CD14-positive monocyte (primary cell): Measurements from ENCODE around the gene BTBD9. TPM values are rescaled to one million over a fixed set of nuclear protein-coding genes. Genes with fewer than 3 reads are reported as not detected.

Experiments used
- DNase-seq, 3 donors: peaks; one replicate each; pipeline ENCODE4 v3.0.0-alpha.2; 2011 to 2022
- H2AFZ ChIP-seq: 2 replicates; pipeline ENCODE4 v1.6.0; 2012; ENCODE audit warnings: mild to moderate bottlenecking, low read depth, low read length, inconsistent platforms; ENCODE audit not compliant: insufficient read depth, poor library complexity, severe bottlenecking
- H3K27ac ChIP-seq, 2 donors: 1 replicate in 1 of 2; 2 replicates in 1 of 2; pipeline ENCODE4 v1.5.1; 2012 to 2013; ENCODE audit warnings: low read length in 2 of 2, control low read depth in 1 of 2, inconsistent platforms in 1 of 2, low read depth in 1 of 2, mild to moderate bottlenecking in 1 of 2
- H3K27me3 ChIP-seq, 2 donors: one replicate each; pipeline versions ENCODE4 v1.6.0 to v1.6.1; 2011 to 2013; ENCODE audit warnings: low read length in 2 of 2; ENCODE audit not compliant: control insufficient read depth in 2 of 2, insufficient read depth in 2 of 2
- H3K36me3 ChIP-seq, 2 donors: replicated peaks in 1 of 2; 1 replicate in 1 of 2; 2 replicates in 1 of 2; pipeline versions ENCODE4 v1.5.1 to v1.6.1; 2012 to 2013; ENCODE audit warnings: low read length in 2 of 2, control low read depth in 1 of 2, inconsistent platforms in 1 of 2, mild to moderate bottlenecking in 1 of 2; ENCODE audit not compliant: insufficient read depth in 2 of 2, control insufficient read depth in 1 of 2
- H3K4me1 ChIP-seq, 2 donors: 1 replicate in 1 of 2; 2 replicates in 1 of 2; pipeline versions ENCODE4 v1.5.1 to v1.6.1; 2012 to 2013; ENCODE audit warnings: low read length in 2 of 2, control low read depth in 1 of 2, inconsistent platforms in 1 of 2, mild to moderate bottlenecking in 1 of 2, moderate library complexity in 1 of 2; ENCODE audit not compliant: insufficient read depth in 2 of 2, control insufficient read depth in 1 of 2
- H3K4me2 ChIP-seq: replicated peaks from 2 replicates; pipeline ENCODE3; 2012; ENCODE audit warnings: low read length, moderate library complexity, mild to moderate bottlenecking; ENCODE audit not compliant: poor library complexity, severe bottlenecking; ENCODE audit errors: extremely low read depth
- H3K4me3 ChIP-seq, 3 experiments: fragments of 200-600 bp in 1 of 3; sonication (generic) in 1 of 3; replicated peaks in 1 of 3; 1 replicate in 2 of 3; 2 replicates in 1 of 3; pipeline ENCODE4 v1.5.1; 2011 to 2013; ENCODE audit warnings: low read length in 3 of 3, mild to moderate bottlenecking in 3 of 3, control low read depth in 2 of 3, low read depth in 2 of 3, inconsistent platforms in 1 of 3, moderate library complexity in 1 of 3
- H3K79me2 ChIP-seq: 2 replicates; pipeline ENCODE4 v1.6.0; 2012; ENCODE audit warnings: mild to moderate bottlenecking, control low read depth, inconsistent platforms, low read length, moderate library complexity; ENCODE audit not compliant: insufficient read depth
- H3K9ac ChIP-seq: 2 replicates; pipeline ENCODE4 v1.6.0; 2017; ENCODE audit warnings: low read length, mild to moderate bottlenecking; ENCODE audit not compliant: insufficient read depth, poor library complexity, severe bottlenecking
- H3K9me3 ChIP-seq, 2 donors: replicated peaks in 1 of 2; 1 replicate in 1 of 2; 2 replicates in 1 of 2; pipeline versions ENCODE4 v1.5.1 to v1.6.1; 2012 to 2013; ENCODE audit warnings: low read length in 2 of 2, control low read depth in 1 of 2; ENCODE audit not compliant: control insufficient read depth in 1 of 2, insufficient read depth in 1 of 2
- H4K20me1 ChIP-seq: 2 replicates; pipeline ENCODE4 v1.6.0; 2012; ENCODE audit warnings: mild to moderate bottlenecking, low read length, control low read depth, moderate library complexity; ENCODE audit not compliant: insufficient read depth
- H3K27ac Mint-ChIP-seq, 7 donors: one replicate each; pipeline ENCODE4 v1.8.0; 2020; ENCODE audit warnings: mild to moderate bottlenecking in 7 of 7, mixed read lengths in 7 of 7, moderate library complexity in 6 of 7, inconsistent platforms in 2 of 7
- H3K27me3 Mint-ChIP-seq, 3 donors: one replicate each; pipeline ENCODE4 v1.8.0; 2021 to 2022; ENCODE audit warnings: low read depth in 3 of 3, mild to moderate bottlenecking in 3 of 3, mixed read lengths in 3 of 3, moderate library complexity in 3 of 3, inconsistent platforms in 1 of 3
- H3K36me3 Mint-ChIP-seq, 2 donors: one replicate each; pipeline ENCODE4 v1.8.0; 2020; ENCODE audit warnings: mixed read lengths in 2 of 2, inconsistent platforms in 1 of 2, mild to moderate bottlenecking in 1 of 2
- H3K4me1 Mint-ChIP-seq: one replicate; pipeline ENCODE4 v1.8.0; 2020; ENCODE audit warnings: mild to moderate bottlenecking, mixed read lengths
- H3K4me3 Mint-ChIP-seq, 2 donors: one replicate each; pipeline ENCODE4 v1.8.0; 2020; ENCODE audit warnings: mild to moderate bottlenecking in 2 of 2, mixed read lengths in 2 of 2, moderate library complexity in 1 of 2
- H3K9me3 Mint-ChIP-seq, 7 donors: one replicate each; pipeline ENCODE4 v1.8.0; 2020 to 2022; ENCODE audit warnings: mixed read lengths in 7 of 7, mild to moderate bottlenecking in 6 of 7, moderate library complexity in 6 of 7, inconsistent platforms in 2 of 7
- WGBS: methylation state at CpG from one replicate; pipeline ENCODE4 v1.1.5; 2013; ENCODE audit warnings: missing lambda C conversion rate; ENCODE audit not compliant: insufficient coverage; 5-methylcytosine and 5-hydroxymethylcytosine counted together
- intact Hi-C, 2 donors: fragments of 100-400 bp; cut with micrococcal nuclease; formaldehyde crosslinking; loops; one replicate each; pipeline versions ENCODE4 v1.15.0 to v1.15.1; 2023
- polyA plus RNA-seq, 3 donors: library from polyadenylated mRNA; depleted of rRNA in 1 of 3; unstranded in 2 of 3; stranded (reverse) in 1 of 3; fragments of 300-500 nt in 2 of 3; fragments of >200 nt in 1 of 3; fragmentation: Illumina TruSeq in 2 of 3; gene quantifications; 1 replicate in 2 of 3; 2 replicates in 1 of 3; pipeline ENCODE4 v1.2.3, GENCODE V29; 2012 to 2021
- TF ChIP-seq, protein P1 (sequence below): fragments of 200-600 bp; IDR thresholded peaks from one replicate; pipeline ENCODE4 v1.8.0; 2022; ENCODE audit warnings: antibody characterized with exemption, mild to moderate bottlenecking

BTBD9 gene
- polyA plus RNA-seq, 3 donors, result 5.2 to 7.5 (median 6.2) TPM

DNA sequence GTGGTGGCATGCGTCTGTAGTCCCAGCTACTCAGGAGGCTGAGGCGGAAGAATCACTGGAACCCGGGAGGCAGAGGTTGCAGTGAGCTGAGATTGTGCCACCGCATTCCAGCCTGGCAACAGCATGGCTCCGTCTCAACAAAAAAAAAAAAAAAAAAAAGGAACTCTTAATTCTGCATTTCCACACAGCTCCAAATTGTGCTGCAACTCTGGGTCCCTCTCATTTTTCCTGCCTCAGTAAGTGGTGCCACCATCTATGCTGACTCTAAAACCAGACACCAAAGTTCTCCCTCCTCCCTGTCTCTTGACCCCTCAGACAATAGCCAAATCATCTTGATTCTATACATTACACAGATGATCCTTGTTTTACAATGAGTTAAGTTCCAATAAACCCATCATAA, 133.9 kb downstream of the BTBD9 start:
- TF ChIP-seq, protein P1, sequence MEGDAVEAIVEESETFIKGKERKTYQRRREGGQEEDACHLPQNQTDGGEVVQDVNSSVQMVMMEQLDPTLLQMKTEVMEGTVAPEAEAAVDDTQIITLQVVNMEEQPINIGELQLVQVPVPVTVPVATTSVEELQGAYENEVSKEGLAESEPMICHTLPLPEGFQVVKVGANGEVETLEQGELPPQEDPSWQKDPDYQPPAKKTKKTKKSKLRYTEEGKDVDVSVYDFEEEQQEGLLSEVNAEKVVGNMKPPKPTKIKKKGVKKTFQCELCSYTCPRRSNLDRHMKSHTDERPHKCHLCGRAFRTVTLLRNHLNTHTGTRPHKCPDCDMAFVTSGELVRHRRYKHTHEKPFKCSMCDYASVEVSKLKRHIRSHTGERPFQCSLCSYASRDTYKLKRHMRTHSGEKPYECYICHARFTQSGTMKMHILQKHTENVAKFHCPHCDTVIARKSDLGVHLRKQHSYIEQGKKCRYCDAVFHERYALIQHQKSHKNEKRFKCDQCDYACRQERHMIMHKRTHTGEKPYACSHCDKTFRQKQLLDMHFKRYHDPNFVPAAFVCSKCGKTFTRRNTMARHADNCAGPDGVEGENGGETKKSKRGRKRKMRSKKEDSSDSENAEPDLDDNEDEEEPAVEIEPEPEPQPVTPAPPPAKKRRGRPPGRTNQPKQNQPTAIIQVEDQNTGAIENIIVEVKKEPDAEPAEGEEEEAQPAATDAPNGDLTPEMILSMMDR, result no peak
- Mint-ChIP-seq H3K4me3 (no peak overlapping the region), H3K9me3 (no peaks in the 10 kb centered on the region), H3K27ac (no peak overlapping the region), H3K36me3 (no peaks in the 10 kb centered on the region), H3K4me1 (no peaks in the 10 kb centered on the region), H3K27me3 (no peaks in the 10 kb centered on the region)
- Histone ChIP-seq H2AFZ (no peak overlapping the region), H3K9me3 (no peaks in the 10 kb centered on the region), H3K4me1 (peaks cover 23 to 25% of the 10 kb centered on the region in 2 donors), H3K4me2 (no peak overlapping the region), H3K9ac (no peak overlapping the region), H3K4me3 (no peak overlapping the region), H3K27ac (no peak overlapping the region), H3K79me2 (no peaks in the 10 kb centered on the region), H4K20me1 (no peaks in the 10 kb centered on the region), H3K27me3 (no peaks in the 10 kb centered on the region), H3K36me3 (no peaks in the 10 kb centered on the region)
- intact Hi-C loops, result no loop called here
- 30% methylated on average over 2 of the region's 5 CpGs for WGBS
- DNase-seq, result peak; percentile 8 to 18 (median 16)

DNA sequence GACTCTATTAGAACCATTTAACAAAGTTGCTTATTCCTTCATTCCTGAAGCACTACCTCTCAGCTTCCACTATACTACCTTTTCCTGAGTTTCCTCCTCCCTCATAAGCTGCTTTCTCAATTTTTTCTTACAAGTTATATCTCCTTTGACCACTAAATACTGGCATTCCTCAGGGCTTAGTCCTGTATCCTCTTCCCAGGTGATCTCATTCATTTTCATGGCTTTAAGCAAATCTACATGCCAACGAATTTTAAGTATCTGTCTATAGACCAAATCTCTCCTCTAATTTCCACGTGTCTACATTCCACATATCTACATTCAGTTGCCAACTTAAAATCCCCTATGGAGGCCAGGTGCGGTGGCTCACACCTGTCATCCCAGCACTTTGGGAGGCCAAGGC, 134.7 kb downstream of the BTBD9 start:
- H2AFZ ChIP-seq, result no peak overlapping the region
- DNase-seq, result no peak
- H3K27ac Mint-ChIP-seq, result no peak overlapping the region
- no peaks in the 10 kb centered on the region for H4K20me1 ChIP-seq
- no peaks in the 10 kb centered on the region for H3K27me3 Mint-ChIP-seq
- H3K4me3 ChIP-seq, result no peak overlapping the region
- no peaks in the 10 kb centered on the region for H3K27me3 ChIP-seq
- TF ChIP-seq, protein P1, result no peak
- H3K9me3 ChIP-seq, result no peaks in the 10 kb centered on the region
- WGBS, result 89% methylated on average over 3 of the region's 3 CpGs
- H3K4me3 Mint-ChIP-seq, result no peak overlapping the region
- no peak overlapping the region for H3K27ac ChIP-seq
- H3K79me2 ChIP-seq, result no peaks in the 10 kb centered on the region
- H3K36me3 ChIP-seq, result no peaks in the 10 kb centered on the region
- H3K4me1 ChIP-seq, result peaks cover 23 to 25% of the 10 kb centered on the region in 2 donors
- no peaks in the 10 kb centered on the region for H3K4me1 Mint-ChIP-seq
- no peaks in the 10 kb centered on the region for H3K36me3 Mint-ChIP-seq
- intact Hi-C loops, result no loop called here
- H3K9me3 Mint-ChIP-seq, result no peaks in the 10 kb centered on the region
- no peak overlapping the region for H3K9ac ChIP-seq
- H3K4me2 ChIP-seq, result no peak overlapping the region
